NB4 (cell line): ENCODE data around the gene PPP1R37.

Experiments used
- CTCF ChIP-seq: IDR thresholded peaks from one replicate; pipeline ENCODE4 v1.5.1; 2012; ENCODE audit warnings: low read depth, low read length
- MAX ChIP-seq: IDR thresholded peaks from 2 replicates; pipeline ENCODE4 v1.6.1; 2011; ENCODE audit warnings: low read depth, low read length
- POLR2A ChIP-seq: IDR thresholded peaks from 2 replicates; pipeline ENCODE4 v1.6.1; 2011; ENCODE audit warnings: mild to moderate bottlenecking; ENCODE audit not compliant: insufficient read length; ENCODE audit errors: extremely low read depth

GRCh38 chr19:45158503-45159209, 65.7 kb downstream of the PPP1R37 start:
- TF ChIP-seq POLR2A (no peak), MAX (no peak), CTCF (no peak)
